Stimulated activated naive B cell treated with anti-CD40 and anti-IgM and Interleukin-4, amounts not matched to agents 10 μg/mL and 1 μg/mL and 100 μg/mL, for 72 hours (primary cell): ENCODE measurements around the gene MESP1.
A peak's percentile ranks its signal among the peaks of the same experiment; 100 is the strongest.

Source experiments
- ATAC-seq, 2 donors: fragments of 150-1000 bp; cut with Tn5 transposase; replicated peaks; 2 replicates each; pipeline ENCODE4 v1.10.0; 2021; ENCODE audit warnings: moderate library complexity in 1 of 2
- DNase-seq: peaks from one replicate; pipeline ENCODE4 v3.0.0; 2021
- H3K27ac Mint-ChIP-seq: one replicate; pipeline ENCODE4 v1.8.0; 2022; ENCODE audit warnings: mild to moderate bottlenecking, mixed read lengths
- H3K27me3 Mint-ChIP-seq, 2 donors: one replicate each; pipeline ENCODE4 v1.8.0; 2022; ENCODE audit warnings: mixed read lengths in 2 of 2
- H3K36me3 Mint-ChIP-seq, 2 donors: one replicate each; pipeline ENCODE4 v1.8.0; 2022; ENCODE audit warnings: mixed read lengths in 2 of 2, mild to moderate bottlenecking in 1 of 2
- H3K4me1 Mint-ChIP-seq, 2 donors: one replicate each; pipeline ENCODE4 v1.8.0; 2022; ENCODE audit warnings: mixed read lengths in 2 of 2, mild to moderate bottlenecking in 1 of 2
- H3K4me3 Mint-ChIP-seq, 2 donors: one replicate each; pipeline ENCODE4 v1.8.0; 2022; ENCODE audit warnings: mild to moderate bottlenecking in 2 of 2, mixed read lengths in 2 of 2, moderate library complexity in 1 of 2
- H3K9me3 Mint-ChIP-seq, 2 donors: one replicate each; pipeline ENCODE4 v1.8.0; 2022; ENCODE audit warnings: mixed read lengths in 2 of 2, mild to moderate bottlenecking in 1 of 2

Gene MESP1

DNA sequence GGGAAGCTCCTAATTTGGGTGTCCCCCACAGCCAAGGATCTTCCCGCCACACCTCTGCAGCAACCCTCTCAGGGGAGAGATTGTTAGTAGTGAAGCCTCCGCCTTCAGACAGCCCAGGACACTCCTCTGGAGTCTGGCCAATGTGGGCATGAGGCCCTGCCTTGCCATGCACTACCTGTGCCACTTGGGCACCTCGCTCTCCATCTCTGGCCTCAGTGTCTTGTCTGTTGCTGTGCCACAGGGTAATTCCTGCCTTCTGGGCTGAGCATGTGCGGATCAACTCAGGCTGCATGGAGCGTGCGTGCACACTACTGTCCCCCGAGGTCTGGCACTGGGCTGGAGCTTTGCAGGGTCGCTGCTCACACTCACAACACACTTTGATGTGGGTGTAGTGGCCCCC, 7.9 kb upstream of the MESP1 start:
- Mint-ChIP-seq H3K9me3 (no peaks in the 10 kb centered on the region), H3K36me3 (no peaks in the 10 kb centered on the region), H3K4me3 (no peak overlapping the region), H3K27me3 (peaks cover 33 to 48% of the 10 kb centered on the region in 2 donors), H3K27ac (no peak overlapping the region), H3K4me1 (peaks cover 6 to 8% of the 10 kb centered on the region in 2 donors)
- DNase-seq = no peak
- ATAC-seq = no peak

DNA sequence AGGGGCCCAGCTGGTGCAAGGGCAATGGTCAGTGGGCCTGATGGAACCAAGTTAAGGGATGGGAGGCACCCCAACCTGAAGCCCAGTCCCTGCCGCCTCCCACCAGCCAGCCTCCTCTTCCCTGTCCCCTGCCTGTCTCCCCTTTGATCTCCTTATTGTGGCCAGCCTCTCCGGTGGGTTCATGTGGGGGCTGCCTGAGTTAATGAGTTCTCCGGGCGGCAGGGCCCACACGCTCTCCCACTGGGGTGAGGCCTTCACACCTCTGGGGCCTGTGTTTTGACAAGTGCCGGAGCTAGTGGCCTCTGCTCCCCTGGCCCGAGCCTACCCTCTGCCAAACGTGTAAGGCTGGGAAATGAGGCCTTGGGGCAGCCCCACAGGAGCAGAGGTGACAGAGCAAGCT, 7.2 kb upstream of the MESP1 start:
- no peak overlapping the region for H3K4me3 Mint-ChIP-seq
- no peaks in the 10 kb centered on the region for H3K9me3 Mint-ChIP-seq
- ATAC-seq (no peak), DNase-seq (no peak)
- no peaks in the 10 kb centered on the region for H3K36me3 Mint-ChIP-seq
- no peak overlapping the region for H3K27ac Mint-ChIP-seq
- H3K27me3 Mint-ChIP-seq = peaks cover 33 to 48% of the 10 kb centered on the region in 2 donors
- H3K4me1 Mint-ChIP-seq = peaks cover 6 to 8% of the 10 kb centered on the region in 2 donors

DNA sequence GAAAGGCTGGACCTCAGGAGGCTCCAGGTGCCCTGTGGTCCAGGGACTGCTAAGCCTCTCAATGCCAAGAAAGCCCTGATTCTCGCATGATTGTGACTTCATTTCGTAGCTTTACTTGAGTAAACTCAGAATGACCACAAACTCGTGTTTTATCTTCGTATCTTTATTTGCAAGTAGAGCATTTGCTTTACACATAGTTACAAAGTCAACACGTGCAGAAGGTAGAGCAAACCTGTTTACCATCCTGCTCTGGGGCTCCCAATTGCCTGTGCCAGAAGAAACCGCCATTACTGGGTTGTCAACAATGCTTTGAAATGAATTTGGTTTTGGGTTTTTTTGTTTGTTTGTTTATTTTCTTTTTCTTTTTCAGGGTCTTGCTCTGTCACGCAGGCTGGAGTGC, 5.8 kb upstream of the MESP1 start:
- Mint-ChIP-seq H3K4me3 (no peak overlapping the region), H3K4me1 (peaks cover 6 to 8% of the 10 kb centered on the region in 2 donors), H3K27ac (no peak overlapping the region), H3K9me3 (no peaks in the 10 kb centered on the region), H3K36me3 (no peaks in the 10 kb centered on the region), H3K27me3 (peaks cover 33 to 56% of the 10 kb centered on the region in 2 donors)
- ATAC-seq (no peak), DNase-seq (no peak)

DNA sequence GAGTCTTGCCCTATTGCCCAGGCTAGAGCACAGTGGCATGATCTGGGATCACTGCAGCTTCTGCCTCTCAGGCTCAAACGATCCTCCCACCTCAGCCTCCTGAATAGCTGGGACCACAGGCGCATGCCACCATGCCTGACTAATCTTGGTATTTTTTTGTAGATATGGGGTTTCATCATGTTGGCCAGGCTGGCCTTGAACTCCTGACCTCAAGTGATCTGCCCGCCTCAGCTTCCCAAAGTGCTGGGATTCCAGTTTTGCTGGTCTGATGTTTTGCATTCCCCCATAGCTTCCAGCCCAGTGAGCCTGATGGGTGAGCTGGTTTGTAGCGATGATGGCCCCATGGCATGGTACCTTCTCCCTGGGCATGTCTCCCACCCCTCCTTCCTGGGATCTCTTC, 4.7 kb upstream of the MESP1 start:
- Mint-ChIP-seq H3K4me3 (no peak overlapping the region), H3K27me3 (peaks cover 28 to 48% of the 10 kb centered on the region in 2 donors), H3K36me3 (no peaks in the 10 kb centered on the region), H3K4me1 (peaks cover 1 to 2% of the 10 kb centered on the region in 2 donors), H3K9me3 (no peaks in the 10 kb centered on the region), H3K27ac (no peak overlapping the region)
- ATAC-seq (no peak), DNase-seq (no peak)

DNA sequence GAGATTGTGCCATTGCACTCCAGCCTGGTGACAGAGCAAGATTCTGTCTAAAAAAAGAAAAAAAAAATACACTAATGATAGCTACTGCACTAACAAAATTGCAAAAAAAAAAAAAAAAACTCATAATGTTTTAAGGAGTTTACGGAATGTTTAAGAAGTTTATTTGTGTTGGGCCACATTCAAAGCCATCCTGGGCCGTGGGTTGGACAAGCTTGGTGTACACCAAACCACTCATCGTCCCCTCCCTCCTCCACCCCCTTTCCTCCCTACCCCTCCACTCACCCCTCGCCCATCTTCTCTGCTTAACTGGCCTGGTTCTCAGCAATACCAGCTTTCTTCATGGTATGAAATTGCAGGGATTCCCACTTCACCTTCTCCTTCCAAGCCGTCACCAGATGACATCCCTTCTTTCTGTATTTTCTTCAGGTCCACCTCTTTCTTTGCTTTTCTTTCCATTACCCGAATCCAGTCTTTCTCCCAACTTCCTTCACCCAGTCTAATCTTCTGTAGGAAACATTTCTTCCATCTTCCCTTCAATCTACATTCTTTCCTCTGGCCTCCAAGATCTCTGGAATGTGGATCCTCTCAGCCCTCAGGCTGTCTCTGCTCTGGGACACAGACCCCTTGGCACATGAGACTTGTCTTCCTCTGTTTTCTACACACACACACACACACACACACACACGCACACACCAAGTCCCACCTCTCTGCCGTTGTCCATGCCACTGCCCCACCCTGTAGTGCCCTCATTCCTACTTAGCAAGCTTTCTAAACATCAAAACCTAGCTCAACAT, 3.5 kb upstream of the MESP1 start:
- no peaks in the 10 kb centered on the region for H3K36me3 Mint-ChIP-seq
- H3K4me3 Mint-ChIP-seq = no peak overlapping the region
- H3K4me1 Mint-ChIP-seq = no peaks in the 10 kb centered on the region
- H3K27me3 Mint-ChIP-seq = peaks cover 28 to 42% of the 10 kb centered on the region in 2 donors
- no peak overlapping the region for H3K27ac Mint-ChIP-seq
- ATAC-seq (no peak), DNase-seq (no peak)
- no peaks in the 10 kb centered on the region for H3K9me3 Mint-ChIP-seq

DNA sequence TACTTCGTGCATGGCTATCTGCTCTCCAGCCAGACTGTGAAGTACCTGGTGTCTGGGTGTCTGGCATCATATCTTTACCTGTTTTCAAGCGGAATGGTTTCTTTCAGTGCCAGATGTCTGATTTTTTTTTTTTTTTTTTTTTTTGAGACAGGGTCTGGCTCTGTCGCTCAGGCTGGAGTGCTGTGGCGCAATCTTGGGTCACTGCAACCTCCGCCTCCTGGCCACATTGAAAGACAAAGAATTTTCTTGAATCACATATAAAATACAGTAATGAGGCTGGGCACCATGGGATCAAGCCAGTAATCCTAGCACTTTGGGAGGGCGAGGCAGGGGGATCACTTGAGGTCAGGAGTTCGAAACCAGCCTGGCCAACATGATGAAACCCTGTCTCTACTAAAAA, 2.8 kb upstream of the MESP1 start:
- peaks cover 25 to 42% of the 10 kb centered on the region in 2 donors for H3K27me3 Mint-ChIP-seq
- no peaks in the 10 kb centered on the region for H3K36me3 Mint-ChIP-seq
- H3K4me3 Mint-ChIP-seq = no peak overlapping the region
- no peak overlapping the region for H3K27ac Mint-ChIP-seq
- DNase-seq (no peak), ATAC-seq (no peak)
- no peaks in the 10 kb centered on the region for H3K9me3 Mint-ChIP-seq
- no peaks in the 10 kb centered on the region for H3K4me1 Mint-ChIP-seq

DNA sequence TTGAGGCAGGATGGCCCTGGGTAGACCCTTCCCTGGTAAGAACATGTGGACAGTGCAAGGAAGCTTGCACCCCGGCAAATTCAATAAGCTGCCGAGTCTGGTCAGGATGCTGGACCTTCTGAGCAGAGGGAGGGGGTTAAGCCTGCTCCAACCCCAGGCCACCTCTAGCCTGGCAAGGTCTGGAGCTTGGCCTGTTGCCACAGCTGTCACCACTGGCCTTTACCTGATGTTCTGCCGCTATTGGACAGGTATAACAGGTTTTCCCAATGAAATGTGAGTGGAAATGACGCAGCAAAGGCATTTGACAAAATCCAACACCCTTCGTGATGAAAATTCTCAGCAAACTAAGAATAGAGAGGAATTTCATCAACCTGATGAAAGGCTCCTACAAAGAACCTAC, 699 bp upstream of the MESP1 start:
- no peak for ATAC-seq
- DNase-seq = no peak
- no peaks in the 10 kb centered on the region for H3K9me3 Mint-ChIP-seq
- no peak overlapping the region for H3K27ac Mint-ChIP-seq
- H3K4me1 Mint-ChIP-seq = no peaks in the 10 kb centered on the region
- peaks cover 19 to 43% of the 10 kb centered on the region in 2 donors for H3K27me3 Mint-ChIP-seq
- H3K36me3 Mint-ChIP-seq = no peaks in the 10 kb centered on the region
- peak overlapping the region in 1 of 2 donors; percentile 57 for H3K4me3 Mint-ChIP-seq

DNA sequence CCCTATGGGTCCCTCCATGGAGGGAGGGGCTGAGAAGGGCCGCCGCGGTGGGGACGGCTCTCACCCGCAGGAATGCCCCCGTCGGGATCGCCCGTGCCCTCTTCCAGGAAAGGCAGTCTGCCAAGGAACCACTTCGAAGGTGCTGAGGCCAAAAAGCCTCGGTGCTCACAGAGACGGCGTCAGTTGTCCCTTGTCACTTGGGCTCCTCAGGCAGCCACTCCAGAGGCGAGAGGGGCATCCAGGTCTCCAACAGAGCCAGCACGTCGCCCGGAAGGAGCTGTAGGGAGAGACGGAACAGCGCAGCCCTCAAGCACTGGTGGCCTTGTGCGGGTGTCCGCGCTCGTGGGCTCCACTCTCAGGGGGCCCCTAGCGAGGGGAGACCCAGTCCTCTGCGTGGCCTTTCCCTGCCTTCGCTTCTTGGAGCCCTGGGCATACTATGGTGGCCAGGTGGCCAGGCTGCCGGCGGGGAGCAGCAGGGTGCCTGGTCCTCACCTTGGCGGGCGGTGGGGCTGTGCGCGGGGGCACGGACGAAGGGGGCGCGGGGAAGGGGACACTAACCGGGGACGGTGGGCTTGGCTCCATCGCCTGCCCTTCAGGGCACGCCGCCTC, 994 bp downstream of the MESP1 start:
- ATAC-seq (peak; percentile 4 to 10), DNase-seq (no peak)
- Mint-ChIP-seq H3K27ac (peak overlapping the region; percentile 73), H3K4me1 (no peaks in the 10 kb centered on the region), H3K4me3 (peak overlapping the region; percentile 77 to 80), H3K27me3 (peaks cover 12 to 28% of the 10 kb centered on the region in 2 donors), H3K9me3 (no peaks in the 10 kb centered on the region), H3K36me3 (no peaks in the 10 kb centered on the region)

DNA sequence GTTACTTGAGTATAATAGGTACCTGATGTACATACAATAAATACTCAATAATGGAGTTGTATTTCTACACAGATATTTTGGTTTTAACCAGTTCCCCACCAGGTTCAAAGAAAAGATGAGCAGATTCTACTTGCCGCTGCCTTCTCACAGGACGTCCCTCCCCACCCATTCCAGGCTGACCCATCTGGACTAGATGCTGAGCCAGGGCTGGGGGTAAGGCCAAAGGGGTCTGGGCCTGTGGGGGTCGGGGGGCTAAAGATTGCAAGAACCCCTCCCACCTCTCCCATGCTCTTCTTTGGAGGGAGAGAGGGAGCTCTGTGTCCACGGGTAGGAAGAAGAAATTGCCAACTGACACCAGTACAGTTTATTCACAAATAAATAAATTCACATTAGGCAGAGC, 1.5 kb downstream of the MESP1 start:
- no peaks in the 10 kb centered on the region for H3K9me3 Mint-ChIP-seq
- ATAC-seq = no peak
- DNase-seq = no peak
- H3K4me1 Mint-ChIP-seq = no peaks in the 10 kb centered on the region
- H3K27me3 Mint-ChIP-seq = peaks cover 13 to 24% of the 10 kb centered on the region in 2 donors
- peak overlapping the region; percentile 77 to 80 for H3K4me3 Mint-ChIP-seq
- peak overlapping the region; percentile 73 for H3K27ac Mint-ChIP-seq
- H3K36me3 Mint-ChIP-seq = no peaks in the 10 kb centered on the region

DNA sequence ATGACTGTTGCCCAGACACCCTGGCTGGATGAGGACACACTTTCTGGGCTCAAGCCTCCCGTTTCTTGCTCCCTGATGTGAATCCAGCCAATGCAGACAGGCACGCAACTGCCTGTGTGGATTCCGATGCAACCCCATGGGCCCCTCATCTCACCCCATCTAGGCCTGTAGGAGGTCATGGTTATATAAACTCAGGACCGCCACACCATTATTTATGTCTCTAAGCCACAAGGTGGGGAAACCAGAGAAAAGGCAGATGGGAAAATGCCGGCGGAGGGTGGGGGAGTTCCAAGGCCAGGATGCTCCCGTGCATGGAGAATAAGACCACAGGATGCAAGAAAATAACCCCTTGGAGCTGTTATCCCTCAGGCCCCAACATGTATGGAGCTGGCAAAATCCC, 2.0 kb downstream of the MESP1 start:
- H3K4me1 Mint-ChIP-seq = no peaks in the 10 kb centered on the region
- ATAC-seq (no peak), DNase-seq (no peak)
- H3K36me3 Mint-ChIP-seq = no peaks in the 10 kb centered on the region
- peaks cover 12 to 22% of the 10 kb centered on the region in 2 donors for H3K27me3 Mint-ChIP-seq
- H3K4me3 Mint-ChIP-seq = no peak overlapping the region
- H3K27ac Mint-ChIP-seq = no peak overlapping the region
- no peaks in the 10 kb centered on the region for H3K9me3 Mint-ChIP-seq

DNA sequence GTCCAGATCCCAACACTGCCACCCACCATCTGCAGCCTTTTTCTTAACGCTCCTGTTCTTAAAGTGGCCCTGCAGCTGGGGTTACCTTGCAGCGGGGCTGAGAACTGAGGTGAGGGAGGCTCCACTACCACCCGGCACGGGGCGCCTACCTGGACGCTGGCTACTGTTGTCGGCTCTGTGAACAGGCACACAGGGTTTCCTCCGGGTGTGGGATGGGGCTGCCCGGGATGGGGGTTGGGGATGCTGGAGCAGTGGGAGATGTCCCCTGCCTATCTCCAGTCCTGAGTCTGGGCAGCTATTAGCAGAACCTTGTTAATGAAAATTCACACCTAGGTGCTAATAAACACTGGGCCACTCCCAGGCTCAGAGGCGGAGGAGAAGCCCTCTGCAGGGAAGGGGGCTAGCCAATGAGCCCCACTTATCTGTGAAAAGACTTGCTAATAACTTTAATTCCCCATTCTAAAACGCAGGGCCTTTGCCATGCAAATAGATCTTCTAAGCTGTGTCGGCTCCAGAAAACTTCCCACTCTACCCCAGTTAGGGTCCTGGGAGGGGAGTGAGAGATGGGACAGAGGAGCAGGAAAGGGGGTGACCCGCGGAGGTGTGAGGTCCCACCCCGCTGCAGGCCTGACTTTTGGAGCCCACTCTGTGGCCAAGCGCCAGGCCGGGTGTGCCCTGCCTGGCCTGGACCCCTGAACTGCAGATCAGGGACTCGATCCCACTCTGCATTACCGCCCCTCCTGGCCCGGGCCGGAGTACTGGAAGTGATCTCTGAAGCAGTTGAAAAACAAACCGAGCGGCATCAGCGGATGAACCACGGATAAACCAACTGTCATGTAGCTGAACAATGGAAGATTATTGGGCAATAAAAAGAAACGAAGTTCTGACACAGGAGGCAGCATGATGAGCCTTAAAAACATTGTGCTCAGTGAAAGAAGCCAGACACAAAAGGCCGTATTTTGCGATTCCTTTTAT, 3.1 kb downstream of the MESP1 start:
- no peak overlapping the region for H3K27ac Mint-ChIP-seq
- H3K9me3 Mint-ChIP-seq = no peaks in the 10 kb centered on the region
- H3K27me3 Mint-ChIP-seq = peaks cover 12 to 22% of the 10 kb centered on the region in 2 donors
- ATAC-seq (no peak), DNase-seq (no peak)
- no peaks in the 10 kb centered on the region for H3K36me3 Mint-ChIP-seq
- no peaks in the 10 kb centered on the region for H3K4me1 Mint-ChIP-seq
- no peak overlapping the region for H3K4me3 Mint-ChIP-seq

DNA sequence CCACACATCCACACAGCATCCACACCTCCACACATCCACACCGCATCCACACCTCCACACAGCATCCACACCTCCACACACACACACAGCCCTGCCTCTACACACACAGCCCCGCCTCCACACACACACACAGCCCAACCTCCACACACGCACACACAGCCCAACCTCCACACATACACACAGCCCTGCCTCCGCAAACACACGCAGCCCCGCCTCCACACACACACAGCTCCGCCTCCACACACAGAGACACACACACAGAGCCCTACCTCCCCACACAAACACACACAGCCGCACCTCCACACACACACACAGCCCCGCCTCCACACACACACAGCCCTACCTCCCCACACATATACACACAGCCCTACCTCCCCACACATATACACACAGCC, 4.7 kb downstream of the MESP1 start:
- Mint-ChIP-seq H3K27me3 (peaks cover 12 to 14% of the 10 kb centered on the region in 2 donors), H3K4me3 (no peak overlapping the region), H3K36me3 (no peaks in the 10 kb centered on the region), H3K27ac (no peak overlapping the region), H3K4me1 (no peaks in the 10 kb centered on the region), H3K9me3 (no peaks in the 10 kb centered on the region)
- ATAC-seq (no peak), DNase-seq (no peak)

DNA sequence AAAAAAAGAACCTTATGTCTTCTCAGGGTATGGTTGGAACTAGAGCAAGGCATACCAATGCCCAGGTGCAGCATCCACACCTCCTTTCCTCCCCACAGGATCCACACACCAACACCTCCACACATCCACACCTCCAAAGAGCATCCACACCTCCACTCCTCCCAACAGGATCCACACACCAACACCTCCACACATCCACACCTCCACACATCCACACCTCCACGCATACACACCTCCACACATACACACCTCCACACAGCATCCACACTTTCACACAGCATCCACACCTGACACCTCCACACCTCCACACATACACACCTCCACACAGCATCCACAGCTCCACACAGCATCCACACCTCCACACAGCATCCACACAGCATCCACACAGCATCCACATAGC, 5.3 kb downstream of the MESP1 start:
- DNase-seq = no peak
- no peaks in the 10 kb centered on the region for H3K4me1 Mint-ChIP-seq
- H3K36me3 Mint-ChIP-seq = no peaks in the 10 kb centered on the region
- no peaks in the 10 kb centered on the region for H3K9me3 Mint-ChIP-seq
- no peak overlapping the region for H3K27ac Mint-ChIP-seq
- peaks cover 12 to 14% of the 10 kb centered on the region in 2 donors for H3K27me3 Mint-ChIP-seq
- no peak overlapping the region for H3K4me3 Mint-ChIP-seq
- no peak for ATAC-seq

DNA sequence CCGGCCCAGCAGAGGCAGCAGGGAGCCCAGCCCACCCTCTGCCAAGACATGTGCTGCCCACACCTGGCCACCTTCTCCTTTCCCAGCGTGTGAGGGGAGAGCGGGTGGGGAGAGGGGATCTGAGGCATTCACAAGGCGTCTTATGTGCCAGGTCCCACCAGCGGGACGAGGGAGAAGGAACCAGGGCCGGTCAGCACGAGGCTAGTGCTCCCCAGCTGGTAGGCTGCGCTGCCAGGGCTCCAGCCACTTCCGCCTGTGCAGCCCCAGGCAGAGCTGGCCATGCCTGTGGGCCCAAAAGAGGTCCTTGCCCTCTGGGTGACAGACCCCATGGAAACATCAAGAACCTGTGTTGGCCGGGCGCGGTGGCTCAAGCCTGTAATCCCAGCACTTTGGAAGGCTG, 5.9 kb downstream of the MESP1 start:
- no peak for ATAC-seq
- no peak overlapping the region for H3K27ac Mint-ChIP-seq
- H3K9me3 Mint-ChIP-seq = no peaks in the 10 kb centered on the region
- no peak for DNase-seq
- no peak overlapping the region for H3K4me3 Mint-ChIP-seq
- H3K27me3 Mint-ChIP-seq = peaks cover 12 to 14% of the 10 kb centered on the region in 2 donors
- peaks cover 1 to 3% of the 10 kb centered on the region in 2 donors for H3K4me1 Mint-ChIP-seq
- H3K36me3 Mint-ChIP-seq = no peaks in the 10 kb centered on the region
